Upper lobe of left lung (tissue), 6 donors: Measurements from ENCODE around the gene CSTPP1. TPM values are rescaled to one million over a fixed set of nuclear protein-coding genes. Genes with fewer than 3 reads are reported as not detected.

ENCODE experiments used
- ATAC-seq, 2 donors: fragments of 200-7000 bp; cut with Tn5 transposase; one replicate each; pipeline ENCODE4 v1.9.1; 2022; ENCODE audit warnings: mild to moderate bottlenecking in 2 of 2, moderate library complexity in 2 of 2; ENCODE audit not compliant: low FRiP score in 2 of 2
- DNase-seq, 2 donors: peaks; one replicate each; pipeline ENCODE4 v3.0.0-alpha.2; 2019 to 2020
- H3K27ac ChIP-seq, 4 donors: fragments of 200-600 bp; sonication (generic); one replicate each; pipeline ENCODE4 v1.5.1; 2016 to 2019
- H3K27me3 ChIP-seq, 4 donors: fragments of 200-600 bp; sonication (generic); one replicate each; pipeline ENCODE4 v1.5.1; 2017 to 2019
- H3K36me3 ChIP-seq, 4 donors: fragments of 200-600 bp; sonication (generic); one replicate each; pipeline ENCODE4 v1.5.1; 2016 to 2019
- H3K4me1 ChIP-seq, 4 donors: fragments of 200-600 bp; sonication (generic); one replicate each; pipeline ENCODE4 v1.5.1; 2018 to 2019
- H3K4me3 ChIP-seq, 4 donors: fragments of 200-600 bp; sonication (generic); one replicate each; pipeline ENCODE4 v1.5.1; 2017 to 2019; ENCODE audit warnings: mild to moderate bottlenecking in 2 of 4, moderate library complexity in 1 of 4
- H3K9me3 ChIP-seq, 4 donors: fragments of 200-600 bp; sonication (generic); one replicate each; pipeline ENCODE4 v1.5.1; 2018 to 2019
- CTCF ChIP-seq, 6 experiments: fragments of 450-650 bp in 4 of 6; fragments of 200-600 bp in 2 of 6; sonication (generic) in 2 of 6; IDR thresholded peaks; one replicate each; pipeline ENCODE4 v1.5.1; 2016 to 2019; ENCODE audit warnings: antibody characterized with exemption in 6 of 6
- EP300 ChIP-seq, 4 donors: sonication (generic); formaldehyde crosslinking; IDR thresholded peaks; one replicate each; pipeline ENCODE4 v1.5.1; 2017; ENCODE audit warnings: antibody characterized with exemption in 4 of 4, control low read depth in 2 of 4
- POLR2A ChIP-seq, 4 donors: fragments of 450-650 bp; IDR thresholded peaks; one replicate each; pipeline ENCODE4 v1.5.1; 2016 to 2017; ENCODE audit warnings: antibody characterized with exemption in 4 of 4, mild to moderate bottlenecking in 2 of 4
- POLR2AphosphoS5 ChIP-seq, 2 donors: sonication (generic); formaldehyde crosslinking; IDR thresholded peaks; one replicate each; pipeline ENCODE4 v1.5.1; 2017; ENCODE audit warnings: antibody characterized with exemption in 2 of 2
- WGBS, 2 donors: methylation state at CpG; one replicate each; pipeline ENCODE4 v1.1.5; 2017 to 2018; 5-methylcytosine and 5-hydroxymethylcytosine counted together
- total RNA-seq, 6 donors: library from RNA; depleted of rRNA in 4 of 6; stranded (reverse); fragments of >200 nt in 4 of 6; gene quantifications; one replicate each; pipeline versions ENCODE4 v1.1.0 to v1.2.1, GENCODE V29; 2016 to 2021
- donor health status: DM: no; HTN: no; CAD: no; lungs with moderate emphysema.
- donor health status: DM: no; HTN: yes; CAD: no; lungs with severe emphysema.

Gene CSTPP1
- total RNA-seq, 6 donors from 2014 or later = 23.9 to 71.2 (median 47.2) TPM

- 84 to 87% methylated on average over 13 of the region's 13 CpGs for WGBS, 2 donors
- ATAC-seq = no peak
Measured at GRCh38 chr11:46900091-46900746, 36.3 kb upstream of the CSTPP1 start.

DNA sequence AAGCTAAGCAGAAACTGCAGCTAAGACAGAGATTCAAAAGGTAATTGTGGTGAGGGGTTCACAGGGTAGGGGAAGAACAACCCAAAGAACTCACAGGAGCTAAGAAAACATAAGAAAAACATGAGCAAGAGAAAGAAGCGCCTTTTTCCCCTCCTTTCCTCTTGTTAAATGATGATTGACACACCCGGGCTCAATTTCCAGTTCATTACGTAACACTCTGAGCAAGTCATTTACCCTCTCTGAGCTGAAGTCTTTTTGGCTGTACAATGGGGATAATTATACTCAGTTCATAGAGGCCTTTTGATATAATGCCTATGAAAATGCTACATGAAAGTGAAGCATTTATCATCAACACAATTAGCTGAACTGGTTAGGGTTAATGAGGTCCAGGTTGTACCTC, 35.4 kb upstream of the CSTPP1 start:
- WGBS, 2 donors = 62 to 66% methylated on average over 3 of the region's 3 CpGs
- no peak for DNase-seq
- TF ChIP-seq POLR2AphosphoS5 (IDR thresholded peaks at IDR 0.05) = no peak
- no peak for TF ChIP-seq POLR2A (IDR thresholded peaks at IDR 0.05)
- no peak for TF ChIP-seq CTCF (IDR thresholded peaks at IDR 0.05)
- no peak for TF ChIP-seq EP300 (IDR thresholded peaks at IDR 0.05)

More at GRCh38 chr11:46900091-46900746, 36.3 kb upstream of the CSTPP1 start:
- H3K27ac ChIP-seq = no peak overlapping the region
- H3K27me3 ChIP-seq = no peaks in the 10 kb centered on the region
- H3K4me1 ChIP-seq = peaks cover 0 to 18% (median 0%) of the 10 kb centered on the region in 4 donors
- no peak overlapping the region for H3K4me3 ChIP-seq
- no peak for TF ChIP-seq CTCF (IDR thresholded peaks at IDR 0.05)
- peaks cover 0 to 17% (median 0%) of the 10 kb centered on the region in 4 donors for H3K36me3 ChIP-seq
- H3K9me3 ChIP-seq = no peaks in the 10 kb centered on the region
- DNase-seq = no peak

DNA sequence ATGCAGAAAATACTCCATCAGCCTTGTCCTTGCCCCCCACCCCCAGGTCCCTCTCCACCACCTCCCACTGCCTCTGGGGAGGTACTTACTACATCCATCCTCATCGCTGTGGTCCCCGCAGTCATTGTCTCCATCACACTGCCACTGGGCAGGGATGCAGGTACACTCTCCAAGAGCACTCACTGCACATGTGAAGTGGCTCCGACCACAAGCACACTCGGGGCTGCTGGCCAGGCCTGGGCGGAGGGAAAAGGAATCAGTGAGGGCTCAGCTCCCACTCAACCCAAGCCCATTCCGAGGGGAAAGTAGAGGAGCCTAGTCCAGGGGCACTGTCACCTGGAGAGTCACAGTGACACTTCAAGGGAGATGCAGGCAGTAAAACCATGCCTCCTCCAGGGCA, 33.9 kb upstream of the CSTPP1 start:
- DNase-seq (peak; percentile 39 to 50), ATAC-seq (peak in 1 of 2 donors; percentile 49)
- no peak overlapping the region for H3K4me3 ChIP-seq

More for the DNA sequence above, 35.4 kb upstream of the CSTPP1 start:
- no peaks in the 10 kb centered on the region for H3K9me3 ChIP-seq
- H3K27me3 ChIP-seq = no peaks in the 10 kb centered on the region
- no peak overlapping the region for H3K27ac ChIP-seq
- H3K36me3 ChIP-seq = peaks cover 0 to 12% (median 0%) of the 10 kb centered on the region in 4 donors
- H3K4me1 ChIP-seq = peaks cover 0 to 15% (median 0%) of the 10 kb centered on the region in 4 donors
- H3K4me3 ChIP-seq = no peak overlapping the region
- ATAC-seq = no peak

GRCh38 chr11:46903846-46904245, 32.7 kb upstream of the CSTPP1 start:
- no peaks in the 10 kb centered on the region for H3K4me1 ChIP-seq
- DNase-seq = peak in 1 of 2 donors; percentile 36
- peak in 1 of 2 donors; percentile 7 for ATAC-seq
- H3K36me3 ChIP-seq = peaks cover 0 to 7% (median 0%) of the 10 kb centered on the region in 4 donors
- no peak for TF ChIP-seq POLR2A (IDR thresholded peaks at IDR 0.05)
- H3K4me3 ChIP-seq = no peak overlapping the region
- no peak overlapping the region for H3K27ac ChIP-seq
- no peaks in the 10 kb centered on the region for H3K9me3 ChIP-seq
- WGBS, 2 donors = 79 to 81% methylated on average over 10 of the region's 10 CpGs
- no peaks in the 10 kb centered on the region for H3K27me3 ChIP-seq

More for the DNA sequence above, 33.9 kb upstream of the CSTPP1 start:
- TF ChIP-seq POLR2AphosphoS5 (IDR thresholded peaks at IDR 0.05) = no peak
- TF ChIP-seq CTCF (IDR thresholded peaks at IDR 0.05) = no peak
- no peak for TF ChIP-seq POLR2A (IDR thresholded peaks at IDR 0.05)
- TF ChIP-seq EP300 (IDR thresholded peaks at IDR 0.05) = no peak
- H3K36me3 ChIP-seq = peaks cover 0 to 11% (median 0%) of the 10 kb centered on the region in 4 donors
- H3K9me3 ChIP-seq = no peaks in the 10 kb centered on the region
- H3K4me1 ChIP-seq = peaks cover 0 to 6% (median 0%) of the 10 kb centered on the region in 4 donors
- no peaks in the 10 kb centered on the region for H3K27me3 ChIP-seq
- WGBS, 2 donors = 60 to 93% methylated on average over 6 of the region's 6 CpGs
- no peak overlapping the region for H3K27ac ChIP-seq

GRCh38 chr11:46905806-46906205, 30.8 kb upstream of the CSTPP1 start:
- ATAC-seq = no peak
- 94 to 100% methylated on average over 4 of the region's 5 CpGs for WGBS, 2 donors
- TF ChIP-seq POLR2A (IDR thresholded peaks at IDR 0.05) (no peak), CTCF (IDR thresholded peaks at IDR 0.05) (no peak), EP300 (IDR thresholded peaks at IDR 0.05) (no peak), POLR2AphosphoS5 (IDR thresholded peaks at IDR 0.05) (no peak)

More at GRCh38 chr11:46905806-46906205, 30.8 kb upstream of the CSTPP1 start:
- H3K36me3 ChIP-seq = no peaks in the 10 kb centered on the region
- no peaks in the 10 kb centered on the region for H3K4me1 ChIP-seq
- DNase-seq = no peak
- H3K4me3 ChIP-seq = no peak overlapping the region
- H3K27me3 ChIP-seq = no peaks in the 10 kb centered on the region
- no peak overlapping the region for H3K27ac ChIP-seq
- H3K9me3 ChIP-seq = no peaks in the 10 kb centered on the region
